Neutrophil (primary cell): Measurements from ENCODE around the gene SRBD1.

ENCODE experiments used
- H3K27ac ChIP-seq: fragments of 200-600 bp; sonication (generic); 2 replicates; pipeline ENCODE4 v1.5.1; 2016; ENCODE audit warnings: mild to moderate bottlenecking, moderate library complexity
- H3K27me3 ChIP-seq: fragments of 200-600 bp; sonication (generic); 2 replicates; pipeline ENCODE4 v1.6.0; 2016; ENCODE audit warnings: mild to moderate bottlenecking
- H3K36me3 ChIP-seq: fragments of 200-600 bp; sonication (generic); 2 replicates; pipeline ENCODE4 v1.5.1; 2017
- H3K4me1 ChIP-seq, 2 experiments: fragments of 200-600 bp in 1 of 2; sonication (generic) in 1 of 2; 1 replicate in 1 of 2; 2 replicates in 1 of 2; pipeline versions ENCODE4 v1.5.1 to v1.6.1; 2013 to 2016; ENCODE audit warnings: low read depth in 1 of 2, low read length in 1 of 2, mild to moderate bottlenecking in 1 of 2, moderate library complexity in 1 of 2; ENCODE audit not compliant: control insufficient read depth in 1 of 2, insufficient read depth in 1 of 2
- H3K4me3 ChIP-seq, 2 experiments: fragments of 200-600 bp in 1 of 2; sonication (generic) in 1 of 2; 1 replicate in 1 of 2; 2 replicates in 1 of 2; pipeline ENCODE4 v1.5.1; 2013 to 2016; ENCODE audit warnings: low read depth in 1 of 2, low read length in 1 of 2, mild to moderate bottlenecking in 1 of 2, moderate library complexity in 1 of 2
- H3K9me3 ChIP-seq: fragments of 200-600 bp; sonication (generic); 2 replicates; pipeline ENCODE4 v1.5.1; 2016
- TF ChIP-seq, protein P1 (sequence below): fragments of 200-600 bp; sonication (generic); IDR thresholded peaks from 2 replicates; pipeline ENCODE4 v1.5.1; 2016; ENCODE audit warnings: antibody characterized with exemption

SRBD1 gene

GRCh38 chr2:45582522-45582921 lies 28.5 kb downstream of the SRBD1 start:
- peaks cover 26 to 39% of the 10 kb centered on the region in 2 experiments for H3K4me1 ChIP-seq
- TF ChIP-seq, protein P1, sequence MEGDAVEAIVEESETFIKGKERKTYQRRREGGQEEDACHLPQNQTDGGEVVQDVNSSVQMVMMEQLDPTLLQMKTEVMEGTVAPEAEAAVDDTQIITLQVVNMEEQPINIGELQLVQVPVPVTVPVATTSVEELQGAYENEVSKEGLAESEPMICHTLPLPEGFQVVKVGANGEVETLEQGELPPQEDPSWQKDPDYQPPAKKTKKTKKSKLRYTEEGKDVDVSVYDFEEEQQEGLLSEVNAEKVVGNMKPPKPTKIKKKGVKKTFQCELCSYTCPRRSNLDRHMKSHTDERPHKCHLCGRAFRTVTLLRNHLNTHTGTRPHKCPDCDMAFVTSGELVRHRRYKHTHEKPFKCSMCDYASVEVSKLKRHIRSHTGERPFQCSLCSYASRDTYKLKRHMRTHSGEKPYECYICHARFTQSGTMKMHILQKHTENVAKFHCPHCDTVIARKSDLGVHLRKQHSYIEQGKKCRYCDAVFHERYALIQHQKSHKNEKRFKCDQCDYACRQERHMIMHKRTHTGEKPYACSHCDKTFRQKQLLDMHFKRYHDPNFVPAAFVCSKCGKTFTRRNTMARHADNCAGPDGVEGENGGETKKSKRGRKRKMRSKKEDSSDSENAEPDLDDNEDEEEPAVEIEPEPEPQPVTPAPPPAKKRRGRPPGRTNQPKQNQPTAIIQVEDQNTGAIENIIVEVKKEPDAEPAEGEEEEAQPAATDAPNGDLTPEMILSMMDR = no peak

DNA sequence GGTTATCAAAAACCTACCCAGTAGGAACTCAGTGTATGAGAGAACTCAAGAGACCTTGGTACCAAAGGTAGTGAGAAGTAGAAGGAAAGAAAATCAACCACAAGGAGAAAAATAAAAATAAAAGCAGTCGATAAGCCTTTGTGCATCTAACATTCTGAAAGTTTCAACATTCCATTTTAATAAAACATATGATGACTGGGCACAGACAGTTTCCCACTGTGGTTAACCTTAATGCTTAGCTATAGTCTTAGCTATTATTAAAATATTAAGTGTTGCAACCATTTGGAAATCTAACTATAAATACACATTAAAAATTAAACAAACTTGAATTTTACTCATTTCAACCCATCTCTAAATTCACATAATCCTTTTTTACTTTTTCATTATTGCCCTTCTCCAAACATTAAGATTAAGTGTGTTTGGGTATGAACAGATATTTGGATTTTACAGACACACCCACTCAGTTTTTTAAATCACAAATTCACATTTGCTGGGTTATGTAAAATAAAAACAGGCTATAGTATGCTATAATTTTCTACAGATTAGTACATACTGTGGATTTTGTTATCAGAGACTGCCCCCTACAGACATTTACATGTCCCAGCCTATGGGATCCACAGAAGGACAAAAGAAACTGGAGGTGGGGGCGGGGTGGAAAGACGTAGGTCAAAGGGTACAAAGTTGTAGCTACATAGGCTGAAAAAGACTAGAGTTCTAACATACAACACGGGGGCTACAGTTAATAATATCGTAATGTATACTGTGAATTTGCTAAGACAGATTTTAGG lies 32.8 kb downstream of the SRBD1 start:
- Histone ChIP-seq H3K27me3 (no peaks in the 10 kb centered on the region), H3K36me3 (no peaks in the 10 kb centered on the region), H3K4me1 (peaks cover 11 to 26% of the 10 kb centered on the region in 2 experiments), H3K9me3 (no peaks in the 10 kb centered on the region), H3K27ac (no peak overlapping the region), H3K4me3 (no peak overlapping the region)
- TF ChIP-seq, protein P1 = peak; percentile 81

More at GRCh38 chr2:45582522-45582921, 28.5 kb downstream of the SRBD1 start:
- no peak overlapping the region for H3K4me3 ChIP-seq
- no peak overlapping the region for H3K27ac ChIP-seq
- no peaks in the 10 kb centered on the region for H3K9me3 ChIP-seq
- no peaks in the 10 kb centered on the region for H3K27me3 ChIP-seq
- H3K36me3 ChIP-seq = no peaks in the 10 kb centered on the region

DNA sequence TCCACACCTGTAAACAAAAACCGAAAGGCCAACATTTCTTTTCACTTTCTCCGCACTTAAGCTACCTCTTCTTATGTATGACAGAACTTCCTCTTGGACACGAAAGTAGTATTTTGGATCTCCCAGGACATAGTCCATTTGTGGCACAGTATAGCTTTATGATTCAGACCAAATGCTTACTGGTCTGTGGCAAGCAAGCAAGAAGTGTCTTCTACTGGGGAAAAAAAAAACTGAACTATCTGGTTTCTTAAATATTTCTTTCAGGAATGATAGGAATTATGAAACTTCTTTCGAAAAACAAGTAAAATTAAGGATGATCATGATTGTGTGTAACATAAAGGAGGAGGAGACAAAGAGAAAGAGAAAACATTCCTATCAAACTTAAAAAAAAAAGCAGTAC lies 33.6 kb downstream of the SRBD1 start:
- Histone ChIP-seq H3K36me3 (no peaks in the 10 kb centered on the region), H3K9me3 (no peaks in the 10 kb centered on the region), H3K4me1 (peaks cover 6 to 23% of the 10 kb centered on the region in 2 experiments), H3K4me3 (no peak overlapping the region), H3K27ac (peak overlapping the region; percentile 19), H3K27me3 (no peaks in the 10 kb centered on the region)
- TF ChIP-seq, protein P1 = no peak

DNA sequence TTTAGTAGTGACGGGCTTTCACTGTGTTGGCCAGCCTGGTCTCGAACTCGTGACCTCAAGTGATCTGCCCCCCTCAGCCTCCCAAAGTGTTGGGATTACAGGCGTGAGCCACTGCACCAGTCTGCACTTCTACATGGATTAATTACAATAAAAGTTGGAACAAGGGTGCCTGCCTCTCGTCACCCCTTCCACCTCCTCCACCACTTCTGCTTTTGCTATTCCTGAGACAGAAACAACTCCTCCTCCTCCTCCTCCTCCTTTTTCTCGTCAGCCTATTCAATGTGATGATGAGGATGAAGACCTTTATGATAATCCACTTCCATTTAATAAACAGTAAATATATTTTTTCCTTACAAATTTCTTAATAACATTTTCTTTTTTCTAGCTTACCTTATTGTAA lies 35.2 kb downstream of the SRBD1 start:
- Histone ChIP-seq H3K4me1 (peaks cover 11 to 26% of the 10 kb centered on the region in 2 experiments), H3K27ac (peak overlapping the region; percentile 63), H3K4me3 (no peak overlapping the region), H3K27me3 (no peaks in the 10 kb centered on the region), H3K36me3 (no peaks in the 10 kb centered on the region), H3K9me3 (no peaks in the 10 kb centered on the region)
- TF ChIP-seq, protein P1 = no peak

GRCh38 chr2:45572979-45573378 lies 38.1 kb downstream of the SRBD1 start:
- Histone ChIP-seq H3K36me3 (no peaks in the 10 kb centered on the region), H3K27me3 (no peaks in the 10 kb centered on the region), H3K27ac (no peak overlapping the region), H3K4me1 (peaks cover 28 to 41% of the 10 kb centered on the region in 2 experiments), H3K9me3 (no peaks in the 10 kb centered on the region), H3K4me3 (no peak overlapping the region)
- TF ChIP-seq, protein P1 = no peak
